Measurements from ENCODE around the gene SEC24D. TPM values are rescaled to one million over a fixed set of nuclear protein-coding genes. Genes with fewer than 3 reads are reported as not detected.

The SEC24D gene
- total RNA-seq, 1 experiment from 2014 or later: 13.4 TPM

DNA sequence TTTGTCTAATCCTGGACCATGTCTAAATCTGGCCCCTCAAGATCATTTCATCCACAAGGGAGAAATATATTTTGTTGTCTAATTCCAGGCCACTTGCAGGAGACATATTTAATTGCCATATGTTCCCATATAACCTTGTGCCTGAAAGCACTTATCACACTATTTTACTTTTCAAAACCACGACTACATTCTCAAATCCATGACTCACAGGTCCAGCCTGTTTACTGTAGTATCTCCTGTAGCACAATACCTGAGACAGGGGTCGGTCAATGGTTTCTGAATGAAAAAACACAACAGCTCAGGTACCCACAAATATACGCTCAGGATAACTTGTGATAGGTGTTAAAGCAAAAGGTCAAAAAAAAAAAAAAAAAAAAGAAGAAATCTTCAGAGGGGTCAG, 60.9 kb downstream of the SEC24D start:
- TF ChIP-seq, protein P1, sequence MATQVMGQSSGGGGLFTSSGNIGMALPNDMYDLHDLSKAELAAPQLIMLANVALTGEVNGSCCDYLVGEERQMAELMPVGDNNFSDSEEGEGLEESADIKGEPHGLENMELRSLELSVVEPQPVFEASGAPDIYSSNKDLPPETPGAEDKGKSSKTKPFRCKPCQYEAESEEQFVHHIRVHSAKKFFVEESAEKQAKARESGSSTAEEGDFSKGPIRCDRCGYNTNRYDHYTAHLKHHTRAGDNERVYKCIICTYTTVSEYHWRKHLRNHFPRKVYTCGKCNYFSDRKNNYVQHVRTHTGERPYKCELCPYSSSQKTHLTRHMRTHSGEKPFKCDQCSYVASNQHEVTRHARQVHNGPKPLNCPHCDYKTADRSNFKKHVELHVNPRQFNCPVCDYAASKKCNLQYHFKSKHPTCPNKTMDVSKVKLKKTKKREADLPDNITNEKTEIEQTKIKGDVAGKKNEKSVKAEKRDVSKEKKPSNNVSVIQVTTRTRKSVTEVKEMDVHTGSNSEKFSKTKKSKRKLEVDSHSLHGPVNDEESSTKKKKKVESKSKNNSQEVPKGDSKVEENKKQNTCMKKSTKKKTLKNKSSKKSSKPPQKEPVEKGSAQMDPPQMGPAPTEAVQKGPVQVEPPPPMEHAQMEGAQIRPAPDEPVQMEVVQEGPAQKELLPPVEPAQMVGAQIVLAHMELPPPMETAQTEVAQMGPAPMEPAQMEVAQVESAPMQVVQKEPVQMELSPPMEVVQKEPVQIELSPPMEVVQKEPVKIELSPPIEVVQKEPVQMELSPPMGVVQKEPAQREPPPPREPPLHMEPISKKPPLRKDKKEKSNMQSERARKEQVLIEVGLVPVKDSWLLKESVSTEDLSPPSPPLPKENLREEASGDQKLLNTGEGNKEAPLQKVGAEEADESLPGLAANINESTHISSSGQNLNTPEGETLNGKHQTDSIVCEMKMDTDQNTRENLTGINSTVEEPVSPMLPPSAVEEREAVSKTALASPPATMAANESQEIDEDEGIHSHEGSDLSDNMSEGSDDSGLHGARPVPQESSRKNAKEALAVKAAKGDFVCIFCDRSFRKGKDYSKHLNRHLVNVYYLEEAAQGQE (IDR thresholded peaks at IDR 0.05; ENCODE audit: insufficient read depth in 1 of 2, low read depth in 2 of 2, low read length in 1 of 2): no peak
- TF ChIP-seq, protein P2, sequence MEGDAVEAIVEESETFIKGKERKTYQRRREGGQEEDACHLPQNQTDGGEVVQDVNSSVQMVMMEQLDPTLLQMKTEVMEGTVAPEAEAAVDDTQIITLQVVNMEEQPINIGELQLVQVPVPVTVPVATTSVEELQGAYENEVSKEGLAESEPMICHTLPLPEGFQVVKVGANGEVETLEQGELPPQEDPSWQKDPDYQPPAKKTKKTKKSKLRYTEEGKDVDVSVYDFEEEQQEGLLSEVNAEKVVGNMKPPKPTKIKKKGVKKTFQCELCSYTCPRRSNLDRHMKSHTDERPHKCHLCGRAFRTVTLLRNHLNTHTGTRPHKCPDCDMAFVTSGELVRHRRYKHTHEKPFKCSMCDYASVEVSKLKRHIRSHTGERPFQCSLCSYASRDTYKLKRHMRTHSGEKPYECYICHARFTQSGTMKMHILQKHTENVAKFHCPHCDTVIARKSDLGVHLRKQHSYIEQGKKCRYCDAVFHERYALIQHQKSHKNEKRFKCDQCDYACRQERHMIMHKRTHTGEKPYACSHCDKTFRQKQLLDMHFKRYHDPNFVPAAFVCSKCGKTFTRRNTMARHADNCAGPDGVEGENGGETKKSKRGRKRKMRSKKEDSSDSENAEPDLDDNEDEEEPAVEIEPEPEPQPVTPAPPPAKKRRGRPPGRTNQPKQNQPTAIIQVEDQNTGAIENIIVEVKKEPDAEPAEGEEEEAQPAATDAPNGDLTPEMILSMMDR (IDR thresholded peaks at IDR 0.05): no peak
- TF ChIP-seq SIN3A (IDR thresholded peaks at IDR 0.05; ENCODE audit: borderline replicate concordance, insufficient read depth, low read depth, low read length) (no peak), TCF7L2 (IDR thresholded peaks at IDR 0.05; ENCODE audit: low read depth, low read length) (no peak), POLR2AphosphoS5 (IDR thresholded peaks at IDR 0.05; ENCODE audit: low read depth, low read length) (no peak)
- no peaks in the 10 kb centered on the region for H3K9me3 ChIP-seq (ENCODE audit: control insufficient read depth, insufficient read depth, low read depth, low read length)
- intact Hi-C loops (cut with micrococcal nuclease; ENCODE audit: unreplicated experiment): loop anchor here (5.0 kb wide), 1 partner anchor 192 kb away; no protein-coding TSS in a partner anchor
- ATAC-seq (no peak), DNase-seq (ENCODE audit: low read depth, low spot score) (no peak)
- POLR2A ChIA-PET: interaction anchor here (0.7 kb wide), 1 partner anchor 91 kb away, joined by 17 read pairs; no protein-coding TSS in a partner anchor
- no peaks in the 10 kb centered on the region for H3K36me3 ChIP-seq (ENCODE audit: control insufficient read depth, insufficient read depth, low read length)
- CTCF ChIA-PET: interaction anchor here (0.6 kb wide), 2 partner anchors 39 to 45 kb away, joined by 3 read pairs; no protein-coding TSS in a partner anchor
- H3K27me3 ChIP-seq (ENCODE audit: control insufficient read depth, insufficient read depth, low read length): no peaks in the 10 kb centered on the region
- H3K4me1 ChIP-seq (ENCODE audit: control insufficient read depth, insufficient read depth, low read length): no peaks in the 10 kb centered on the region
- in situ Hi-C loops (cut with HindIII; ENCODE audit: low pct_unique_long_range_greater_than_20kb, low sequenced_read_pairs): no loop called here
- no peak overlapping the region for H3K27ac ChIP-seq (ENCODE audit: low read length)
- BruUV-seq (replicated peaks): no TSS peak
- no peak overlapping the region for H3K4me3 ChIP-seq (ENCODE audit: low read depth in 2 of 2, low read length in 2 of 2)

DNA sequence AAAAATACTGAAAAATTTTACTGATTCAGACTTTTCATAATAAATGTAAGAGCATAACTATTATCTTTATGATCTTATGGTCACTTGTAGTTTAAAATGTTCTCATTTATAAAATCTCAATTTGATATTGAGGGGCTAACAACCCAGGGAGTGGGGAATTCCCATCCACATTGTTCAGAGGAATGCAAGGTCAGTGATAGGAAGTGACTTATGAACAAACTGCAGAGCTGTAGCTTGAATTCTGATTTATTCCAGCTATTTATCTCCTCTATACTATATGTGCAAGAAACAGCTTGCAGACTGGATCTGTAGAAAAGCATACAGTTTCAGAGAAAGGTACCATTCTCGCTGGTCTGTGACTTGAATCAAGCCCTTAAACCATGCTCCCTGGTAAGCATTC, 61.6 kb downstream of the SEC24D start:
- CTCF ChIA-PET: no interaction called here
- no TSS peak for BruUV-seq (replicated peaks)

More for the DNA sequence above, 61.6 kb downstream of the SEC24D start:
- ATAC-seq: no peak
- DNase-seq (ENCODE audit: low read depth, low spot score): no peak
- TF ChIP-seq, protein P2 (IDR thresholded peaks at IDR 0.05): no peak
- TF ChIP-seq, protein P1 (IDR thresholded peaks at IDR 0.05; ENCODE audit: insufficient read depth in 1 of 2, low read depth in 2 of 2, low read length in 1 of 2): no peak
- TF ChIP-seq POLR2AphosphoS5 (IDR thresholded peaks at IDR 0.05; ENCODE audit: low read depth, low read length) (no peak), SIN3A (IDR thresholded peaks at IDR 0.05; ENCODE audit: borderline replicate concordance, insufficient read depth, low read depth, low read length) (no peak), TCF7L2 (IDR thresholded peaks at IDR 0.05; ENCODE audit: low read depth, low read length) (no peak)
- in situ Hi-C loops (cut with HindIII; ENCODE audit: low pct_unique_long_range_greater_than_20kb, low sequenced_read_pairs): no loop called here
- no peaks in the 10 kb centered on the region for H3K27me3 ChIP-seq (ENCODE audit: control insufficient read depth, insufficient read depth, low read length)
- no peaks in the 10 kb centered on the region for H3K9me3 ChIP-seq (ENCODE audit: control insufficient read depth, insufficient read depth, low read depth, low read length)
- intact Hi-C loops (cut with micrococcal nuclease; ENCODE audit: unreplicated experiment): loop anchor here (5.0 kb wide), 1 partner anchor 193 kb away; no protein-coding TSS in a partner anchor
- POLR2A ChIA-PET: no interaction called here
- H3K36me3 ChIP-seq (ENCODE audit: control insufficient read depth, insufficient read depth, low read length): no peaks in the 10 kb centered on the region
- H3K27ac ChIP-seq (ENCODE audit: low read length): no peak overlapping the region
- no peak overlapping the region for H3K4me3 ChIP-seq (ENCODE audit: low read depth in 2 of 2, low read length in 2 of 2)
- no peaks in the 10 kb centered on the region for H3K4me1 ChIP-seq (ENCODE audit: control insufficient read depth, insufficient read depth, low read length)

Measured in Panc1 (cell line).